Activated naive CD4-positive, alpha-beta T cell (primary cell): ENCODE results near the gene RTL1.

Experiments
- DNase-seq, 4 experiments: peaks; one replicate each; lab custom pipeline; 2025; lab: John Stamatoyannopoulos, UW

Gene RTL1

GRCh38 chr14:100849115-100849781, 54.3 kb downstream of the RTL1 start:
- no peak for DNase-seq

- DNase-seq, result no peak
These were observed 57.1 kb downstream of the RTL1 start for GRCh38 chr14:100846309-100846859.

- DNase-seq, result no peak
These were observed 58.2 kb downstream of the RTL1 start for GRCh38 chr14:100845341-100845740.

GRCh38 chr14:100844846-100845245, 58.7 kb downstream of the RTL1 start:
- DNase-seq, result no peak

- DNase-seq, result no peak
These were observed 59.1 kb downstream of the RTL1 start for GRCh38 chr14:100844421-100844820.

GRCh38 chr14:100844082-100844408, 59.5 kb downstream of the RTL1 start:
- DNase-seq, result no peak

GRCh38 chr14:100842799-100843198, 60.7 kb downstream of the RTL1 start:
- no peak for DNase-seq

GRCh38 chr14:100841761-100842403, 61.6 kb downstream of the RTL1 start:
- no peak for DNase-seq

- DNase-seq, result no peak
These were observed 62.3 kb downstream of the RTL1 start for GRCh38 chr14:100841066-100841760.

- no peak for DNase-seq
These were observed 63.0 kb downstream of the RTL1 start for GRCh38 chr14:100840286-100841065.

- DNase-seq, result no peak
These were observed 63.8 kb downstream of the RTL1 start for GRCh38 chr14:100839681-100840111.

- no peak for DNase-seq
These were observed 64.3 kb downstream of the RTL1 start for GRCh38 chr14:100839315-100839585.

- no peak for DNase-seq
These were observed 64.8 kb downstream of the RTL1 start for GRCh38 chr14:100838493-100839314.

GRCh38 chr14:100837805-100838350, 65.6 kb downstream of the RTL1 start:
- no peak for DNase-seq

GRCh38 chr14:100836941-100837804, 66.3 kb downstream of the RTL1 start:
- DNase-seq, result no peak

- DNase-seq, result no peak
These were observed 67.2 kb downstream of the RTL1 start for GRCh38 chr14:100836311-100836805.

- DNase-seq, result no peak
These were observed 67.8 kb downstream of the RTL1 start for GRCh38 chr14:100835548-100836310.

- no peak for DNase-seq
These were observed 68.6 kb downstream of the RTL1 start for GRCh38 chr14:100834794-100835547.
